Skeletal muscle tissue (tissue), 4 donors: ENCODE data around the gene FAM174C. TPM values are rescaled to one million over a fixed set of nuclear protein-coding genes. Genes with fewer than 3 reads are reported as not detected.
A peak's percentile ranks its signal among the peaks of the same experiment; 100 is the strongest.
"Not testable (repeated sequence)": the region's sequence is repeated elsewhere in the genome, so short reads cannot be mapped to it uniquely, and the experiment has no call there.

Source experiments
- H3K27ac ChIP-seq: one replicate; pipeline ENCODE4 v1.7.0; 2013; ENCODE audit warnings: mild to moderate bottlenecking, low read depth, low read length, inconsistent platforms
- H3K27me3 ChIP-seq, 3 donors: one replicate each; pipeline ENCODE4 v1.7.0; 2013; ENCODE audit warnings: low read length in 3 of 3; ENCODE audit not compliant: control insufficient read depth in 3 of 3, insufficient read depth in 3 of 3
- H3K36me3 ChIP-seq, 3 donors: one replicate each; pipeline ENCODE4 v1.7.0; 2013; ENCODE audit warnings: low read length in 3 of 3; ENCODE audit not compliant: control insufficient read depth in 3 of 3, insufficient read depth in 3 of 3
- H3K4me1 ChIP-seq, 3 donors: one replicate each; pipeline ENCODE4 v1.7.0; 2013; ENCODE audit warnings: low read length in 3 of 3, mild to moderate bottlenecking in 3 of 3; ENCODE audit not compliant: control insufficient read depth in 3 of 3, insufficient read depth in 3 of 3
- H3K4me3 ChIP-seq, 3 donors: one replicate each; pipeline ENCODE4 v1.7.0; 2013; ENCODE audit warnings: low read length in 3 of 3
- H3K9ac ChIP-seq, 3 donors: one replicate each; pipeline ENCODE4 v1.7.0; 2013; ENCODE audit warnings: low read length in 3 of 3, mild to moderate bottlenecking in 3 of 3, moderate library complexity in 2 of 3, low read depth in 1 of 3
- H3K9me3 ChIP-seq, 3 donors: one replicate each; pipeline ENCODE4 v1.7.0; 2013; ENCODE audit warnings: low read length in 3 of 3; ENCODE audit not compliant: control insufficient read depth in 3 of 3
- total RNA-seq: library from RNA; depleted of rRNA; stranded (reverse); fragments of >200 nt; gene quantifications from one replicate; pipeline ENCODE4 v1.2.3, GENCODE V29; 2014
- donor health status: Osteomylitis.

The FAM174C gene
- total RNA-seq, 1 donor from 2014 or later: 9.4 TPM

- H3K4me1 ChIP-seq: peaks cover 3 to 8% (median 4%) of the 10 kb centered on the region in 3 donors
- no peak overlapping the region for H3K4me3 ChIP-seq
- H3K27me3 ChIP-seq: peaks cover 50 to 74% (median 58%) of the 10 kb centered on the region in 3 donors
- no peak overlapping the region for H3K9ac ChIP-seq
- no peaks in the 10 kb centered on the region for H3K9me3 ChIP-seq
- no peaks in the 10 kb centered on the region for H3K36me3 ChIP-seq
- H3K27ac ChIP-seq: no peak overlapping the region
Observed at GRCh38 chr19:1318678-1319471, 43.5 kb downstream of the FAM174C start.

- H3K9me3 ChIP-seq, H3K9ac ChIP-seq: not testable (repeated sequence)
- H3K27me3 ChIP-seq: peaks cover 54 to 76% (median 57%) of the 10 kb centered on the region in 3 donors
Observed at GRCh38 chr19:1320282-1320650, 44.9 kb downstream of the FAM174C start.

GRCh38 chr19:1321539-1321938, 46.2 kb downstream of the FAM174C start:
- H3K9me3 ChIP-seq: no peaks in the 10 kb centered on the region
- no peaks in the 10 kb centered on the region for H3K36me3 ChIP-seq
- H3K27me3 ChIP-seq: peaks cover 54 to 75% (median 56%) of the 10 kb centered on the region in 3 donors

More at GRCh38 chr19:1320282-1320650, 44.9 kb downstream of the FAM174C start:
- not testable (repeated sequence) for H3K4me3 ChIP-seq, H3K36me3 ChIP-seq, H3K27ac ChIP-seq, H3K4me1 ChIP-seq

GRCh38 chr19:1322198-1322981, 47.1 kb downstream of the FAM174C start:
- peaks cover 46 to 71% (median 55%) of the 10 kb centered on the region in 3 donors for H3K27me3 ChIP-seq
- H3K9me3 ChIP-seq: no peaks in the 10 kb centered on the region
- peaks cover 0 to 2% (median 0%) of the 10 kb centered on the region in 3 donors for H3K4me1 ChIP-seq
- H3K9ac ChIP-seq: no peak overlapping the region
- H3K27ac ChIP-seq: no peak overlapping the region
- H3K4me3 ChIP-seq: no peak overlapping the region
- no peaks in the 10 kb centered on the region for H3K36me3 ChIP-seq

More at GRCh38 chr19:1321539-1321938, 46.2 kb downstream of the FAM174C start:
- H3K9ac ChIP-seq: no peak overlapping the region
- no peak overlapping the region for H3K27ac ChIP-seq
- no peak overlapping the region for H3K4me3 ChIP-seq
- H3K4me1 ChIP-seq: peaks cover 0 to 2% (median 0%) of the 10 kb centered on the region in 3 donors

GRCh38 chr19:1324249-1324805, 49.0 kb downstream of the FAM174C start:
- Histone ChIP-seq H3K27me3 (peaks cover 35 to 57% (median 45%) of the 10 kb centered on the region in 3 donors), H3K4me3 (no peak overlapping the region), H3K4me1 (peaks cover 0 to 2% (median 0%) of the 10 kb centered on the region in 3 donors), H3K36me3 (no peaks in the 10 kb centered on the region), H3K9me3 (no peaks in the 10 kb centered on the region), H3K9ac (peak overlapping the region in 1 of 3 donors; percentile 10), H3K27ac (no peak overlapping the region)

GRCh38 chr19:1324806-1325567, 49.7 kb downstream of the FAM174C start:
- H3K27me3 ChIP-seq: peaks cover 33 to 57% (median 44%) of the 10 kb centered on the region in 3 donors
- no peak overlapping the region for H3K27ac ChIP-seq
- H3K4me1 ChIP-seq: peaks cover 0 to 2% (median 0%) of the 10 kb centered on the region in 3 donors
- H3K9ac ChIP-seq: peak overlapping the region in 2 of 3 donors; percentile 10 to 50
- peak overlapping the region in 1 of 3 donors; percentile 29 for H3K4me3 ChIP-seq
- H3K9me3 ChIP-seq: no peaks in the 10 kb centered on the region
- no peaks in the 10 kb centered on the region for H3K36me3 ChIP-seq

GRCh38 chr19:1325568-1326294, 50.4 kb downstream of the FAM174C start:
- H3K27ac ChIP-seq: no peak overlapping the region
- peak overlapping the region in 1 of 3 donors; percentile 50 for H3K9ac ChIP-seq
- peaks cover 30 to 58% (median 42%) of the 10 kb centered on the region in 3 donors for H3K27me3 ChIP-seq
- H3K4me3 ChIP-seq: no peak overlapping the region
- H3K36me3 ChIP-seq: no peaks in the 10 kb centered on the region
- no peaks in the 10 kb centered on the region for H3K9me3 ChIP-seq
- peaks cover 0 to 2% (median 0%) of the 10 kb centered on the region in 3 donors for H3K4me1 ChIP-seq

- Histone ChIP-seq H3K27ac (no peak overlapping the region), H3K27me3 (peaks cover 31 to 56% (median 41%) of the 10 kb centered on the region in 3 donors), H3K36me3 (no peaks in the 10 kb centered on the region), H3K4me1 (peaks cover 0 to 2% (median 0%) of the 10 kb centered on the region in 3 donors), H3K4me3 (no peak overlapping the region), H3K9me3 (no peaks in the 10 kb centered on the region), H3K9ac (no peak overlapping the region)
Observed at GRCh38 chr19:1327125-1327524, 51.8 kb downstream of the FAM174C start.
